HepG2 (cell line): ENCODE data around the gene ESF1. TPM values are rescaled to one million over a fixed set of nuclear protein-coding genes. Genes with fewer than 3 reads are reported as not detected.

ENCODE experiments used
- ATAC-seq: fragments of 200-7000 bp; cut with Tn5 transposase; 3 replicates; pipeline ENCODE4 v1.9.1; 2020; ENCODE audit warnings: mild to moderate bottlenecking, moderate library complexity
- BruUV-seq: library from RNA; stranded (reverse); fragments of 400-500 nt; replicated peaks from 2 replicates; lab custom pipeline; 2021; lab: Mats Ljungman, UMichigan
- CTCF ChIA-PET: fragments of 300-600 bp; formaldehyde crosslinking; extraction: SDS; loops from one replicate; lab custom pipeline; 2021; ENCODE audit warnings: low total read pairs, inconsistent platforms, low intra/inter-chr PET ratio; lab: Yijun Ruan, JAX
- POLR2A ChIA-PET: fragments of 350-600 bp; sonication (Branson Sonifier 250); formaldehyde crosslinking; loops from one replicate; lab custom pipeline; 2020; ENCODE audit warnings: antibody characterized with exemption, inconsistent platforms; lab: Yijun Ruan, JAX
- DNase-seq: peaks from one replicate; pipeline ENCODE4 v3.0.0-alpha.2; 2015; ENCODE audit warnings: low spot score
- FAIRE-seq: peaks from 3 replicates; lab custom pipeline; 2011; peaks lifted over from hg19 to GRCh38; lab: Jason Lieb, UNC
- H2AFZ ChIP-seq: one replicate; pipeline ENCODE4 v1.6.1; 2011; ENCODE audit warnings: low read length, inconsistent platforms
- H3K27ac ChIP-seq: fragments of 300-600 bp; 3 replicates; pipeline ENCODE4 v1.8.0; 2011; ENCODE audit warnings: mixed run types, mild to moderate bottlenecking, mixed read lengths, low read length, inconsistent platforms; ENCODE audit not compliant: insufficient read depth; ENCODE audit errors: extremely low read length
- H3K27me3 ChIP-seq, 2 experiments: fragments of 200-600 bp in 1 of 2; 2 replicates in 1 of 2; 3 replicates in 1 of 2; pipeline versions ENCODE4 v1.6.0 to v1.8.0; 2011; ENCODE audit warnings: low read length in 2 of 2, mild to moderate bottlenecking in 2 of 2, moderate library complexity in 2 of 2, inconsistent platforms in 1 of 2; ENCODE audit not compliant: insufficient read depth in 2 of 2, control insufficient read depth in 1 of 2
- H3K36me3 ChIP-seq, 2 experiments: fragments of 200-600 bp in 1 of 2; replicated peaks in 1 of 2; 2 replicates in 1 of 2; 3 replicates in 1 of 2; pipeline versions ENCODE4 v1.5.1 to v1.8.0; 2011; ENCODE audit warnings: low read length in 2 of 2, inconsistent platforms in 1 of 2; ENCODE audit not compliant: insufficient read depth in 2 of 2, control insufficient read depth in 1 of 2
- H3K4me1 ChIP-seq: 2 replicates; pipeline ENCODE4 v1.5.1; 2012; ENCODE audit warnings: low read length, inconsistent platforms; ENCODE audit not compliant: insufficient read depth
- H3K4me2 ChIP-seq: 2 replicates; pipeline ENCODE4 v1.6.0; 2011; ENCODE audit warnings: low read depth, low read length, inconsistent platforms
- H3K4me3 ChIP-seq, 3 experiments: fragments of 200-600 bp in 1 of 3; sonication (generic), shearing (Covaris generic) in 1 of 3; replicated peaks in 1 of 3; 2 replicates each; pipeline ENCODE4 v1.5.1; 2011 to 2016; ENCODE audit warnings: low read length in 3 of 3, inconsistent platforms in 2 of 3, low read depth in 2 of 3, mild to moderate bottlenecking in 2 of 3, control low read depth in 1 of 3, mixed read lengths in 1 of 3; ENCODE audit not compliant: insufficient read depth in 1 of 3
- H3K79me2 ChIP-seq: one replicate; pipeline ENCODE4 v1.6.1; 2011; ENCODE audit warnings: low read length, inconsistent platforms; ENCODE audit not compliant: insufficient read depth
- H3K9ac ChIP-seq: 2 replicates; pipeline ENCODE4 v1.6.0; 2011; ENCODE audit warnings: mild to moderate bottlenecking, low read depth, low read length, inconsistent platforms; ENCODE audit not compliant: insufficient read depth
- H3K9me3 ChIP-seq: 2 replicates; pipeline ENCODE4 v1.5.1; 2012; ENCODE audit warnings: mild to moderate bottlenecking, low read length
- H4K20me1 ChIP-seq: 2 replicates; pipeline ENCODE4 v1.6.0; 2011; ENCODE audit warnings: inconsistent platforms, mild to moderate bottlenecking, low read length, moderate library complexity; ENCODE audit not compliant: insufficient read depth
- ATF7 ChIP-seq, 2 experiments: fragments of 450-650 bp in 1 of 2; sonication (generic) in 1 of 2; formaldehyde crosslinking in 1 of 2; IDR thresholded peaks; 2 replicates each; pipeline versions ENCODE4 v1.4.0 to v1.6.1; 2016 to 2020; ENCODE audit warnings: antibody characterized with exemption in 1 of 2, mild to moderate bottlenecking in 1 of 2, missing genetic modification reagents in 1 of 2
- CEBPB ChIP-seq: IDR thresholded peaks from 2 replicates; pipeline ENCODE4 v1.6.1; 2011; ENCODE audit warnings: low read depth, low read length, improper control_type of control experiment, borderline replicate concordance
- FOXP1 ChIP-seq, 2 experiments: fragments of 450-650 bp in 1 of 2; IDR thresholded peaks; 2 replicates each; pipeline ENCODE4 v1.6.1; 2017 to 2018; ENCODE audit warnings: antibody characterized with exemption in 1 of 2
- MXI1 ChIP-seq: IDR thresholded peaks from 3 replicates; pipeline ENCODE4 v1.6.1; 2012; ENCODE audit warnings: low read depth, low read length, inconsistent platforms, borderline replicate concordance
- PCBP2 ChIP-seq: fragments of 200-400 bp; formaldehyde crosslinking; optimal IDR thresholded peaks from 2 replicates; pipeline ENCODE3; 2018; ENCODE audit warnings: low read length, low read depth; ENCODE audit not compliant: poor library complexity, severe bottlenecking
- ZNF430 ChIP-seq: sonication (generic); formaldehyde crosslinking; IDR thresholded peaks from 2 replicates; pipeline ENCODE4 v1.9.0; 2021; ENCODE audit warnings: mild to moderate bottlenecking, missing genetic modification reagents
- ZNF589 ChIP-seq: sonication (generic); formaldehyde crosslinking; conservative IDR thresholded peaks from 2 replicates; pipeline ENCODE4 v1.8.0; 2022; ENCODE audit warnings: mild to moderate bottlenecking, moderate library complexity, missing genetic modification reagents
- WGBS: methylation state at CpG from one replicate; pipeline ENCODE4 v1.1.6; 2017; ENCODE audit warnings: low lambda C conversion rate; 5-methylcytosine and 5-hydroxymethylcytosine counted together
- in situ Hi-C: cut with HindIII; loops from 2 replicates; pipeline ENCODE4 v1.10.0; 2017; ENCODE audit warnings: low pct_unique_long_range_greater_than_20kb; ENCODE audit not compliant: extremely low pct_ligation_motif_present
- intact Hi-C: fragments of 100-400 bp; cut with micrococcal nuclease; formaldehyde crosslinking; loops from one replicate; pipeline ENCODE4 v1.10.0; 2022; ENCODE audit not compliant: unreplicated experiment
- polyA plus RNA-seq, 8 experiments: library from polyadenylated mRNA; depleted of rRNA in 3 of 8; stranded (reverse) in 7 of 8; unstranded in 1 of 8; fragments of >200 nt; fragmentation: Illumina TruSeq in 4 of 8; extraction: Trizol in 4 of 8; gene quantifications; 2 replicates each; pipeline versions ENCODE4 v1.2.1 to v1.2.3, GENCODE V29; 2011 to 2016; ENCODE audit warnings: low read depth in 4 of 8, missing spikeins in 1 of 8, mixed read lengths in 1 of 8; ENCODE audit not compliant: insufficient read depth in 1 of 8
- total RNA-seq, 5 experiments: library from RNA; depleted of rRNA; stranded (reverse); fragments of >200 nt; fragmentation: Illumina TruSeq; extraction: Trizol; gene quantifications; 2 replicates each; pipeline ENCODE4 v1.2.3, GENCODE V29; 2016; ENCODE audit warnings: low read depth in 1 of 5
- TF ChIP-seq, protein P1 (sequence below): sonication (generic); formaldehyde crosslinking; IDR thresholded peaks from 2 replicates; pipeline ENCODE4 v1.4.0; 2020; ENCODE audit warnings: mild to moderate bottlenecking, missing genetic modification reagents
- TF ChIP-seq, protein P2 (sequence below): sonication (generic); formaldehyde crosslinking; IDR thresholded peaks from 2 replicates; pipeline ENCODE4 v1.9.0; 2021; ENCODE audit warnings: missing genetic modification reagents, mild to moderate bottlenecking, borderline replicate concordance
- TF ChIP-seq, protein P3 (sequence below): IDR thresholded peaks from 2 replicates; pipeline ENCODE4 v1.6.1; 2016; ENCODE audit warnings: mild to moderate bottlenecking
- TF ChIP-seq, protein P4 (sequence below): fragments of 450-650 bp; IDR thresholded peaks from 2 replicates; pipeline ENCODE4 v1.6.1; 2017

ESF1 gene
- total and polyA plus RNA-seq, 2 of the 13 experiments (the other 11 are each of a cell fraction or from before 2014, with no cell fraction given): 7.3 to 66.9 TPM

DNA sequence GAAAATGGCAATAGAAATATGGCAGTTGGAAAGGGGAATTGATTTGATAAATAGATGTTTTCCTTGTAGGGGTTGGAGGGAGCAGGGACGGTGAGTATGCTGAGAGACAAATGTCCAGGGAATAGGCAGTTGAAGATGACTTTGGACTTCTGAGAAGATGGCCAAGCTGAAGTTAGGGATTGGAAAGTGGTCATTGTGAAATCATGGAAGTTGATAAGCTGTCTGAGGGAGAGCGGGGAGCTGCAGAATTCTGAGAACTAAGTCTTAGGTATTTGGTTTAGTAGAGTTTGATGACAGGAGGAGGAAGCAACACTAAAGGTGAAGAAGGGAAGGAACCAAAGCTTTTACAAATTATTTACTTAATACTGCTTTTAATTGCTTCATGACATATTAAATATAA lies 15.3 kb upstream of the ESF1 start (continued):
- TF ChIP-seq CEBPB (peak; percentile 52; the same call in 1 of the 2 replicates), MXI1 (no peak)
- TF ChIP-seq, protein P1, sequence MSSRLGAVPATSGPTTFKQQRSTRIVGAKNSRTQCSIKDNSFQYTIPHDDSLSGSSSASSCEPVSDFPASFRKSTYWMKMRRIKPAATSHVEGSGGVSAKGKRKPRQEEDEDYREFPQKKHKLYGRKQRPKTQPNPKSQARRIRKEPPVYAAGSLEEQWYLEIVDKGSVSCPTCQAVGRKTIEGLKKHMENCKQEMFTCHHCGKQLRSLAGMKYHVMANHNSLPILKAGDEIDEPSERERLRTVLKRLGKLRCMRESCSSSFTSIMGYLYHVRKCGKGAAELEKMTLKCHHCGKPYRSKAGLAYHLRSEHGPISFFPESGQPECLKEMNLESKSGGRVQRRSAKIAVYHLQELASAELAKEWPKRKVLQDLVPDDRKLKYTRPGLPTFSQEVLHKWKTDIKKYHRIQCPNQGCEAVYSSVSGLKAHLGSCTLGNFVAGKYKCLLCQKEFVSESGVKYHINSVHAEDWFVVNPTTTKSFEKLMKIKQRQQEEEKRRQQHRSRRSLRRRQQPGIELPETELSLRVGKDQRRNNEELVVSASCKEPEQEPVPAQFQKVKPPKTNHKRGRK (CRISPR knock-in tag): no peak
- TF ChIP-seq, protein P2, sequence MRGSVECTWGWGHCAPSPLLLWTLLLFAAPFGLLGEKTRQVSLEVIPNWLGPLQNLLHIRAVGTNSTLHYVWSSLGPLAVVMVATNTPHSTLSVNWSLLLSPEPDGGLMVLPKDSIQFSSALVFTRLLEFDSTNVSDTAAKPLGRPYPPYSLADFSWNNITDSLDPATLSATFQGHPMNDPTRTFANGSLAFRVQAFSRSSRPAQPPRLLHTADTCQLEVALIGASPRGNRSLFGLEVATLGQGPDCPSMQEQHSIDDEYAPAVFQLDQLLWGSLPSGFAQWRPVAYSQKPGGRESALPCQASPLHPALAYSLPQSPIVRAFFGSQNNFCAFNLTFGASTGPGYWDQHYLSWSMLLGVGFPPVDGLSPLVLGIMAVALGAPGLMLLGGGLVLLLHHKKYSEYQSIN (CRISPR knock-in tag): no peak
- TF ChIP-seq, protein P3, sequence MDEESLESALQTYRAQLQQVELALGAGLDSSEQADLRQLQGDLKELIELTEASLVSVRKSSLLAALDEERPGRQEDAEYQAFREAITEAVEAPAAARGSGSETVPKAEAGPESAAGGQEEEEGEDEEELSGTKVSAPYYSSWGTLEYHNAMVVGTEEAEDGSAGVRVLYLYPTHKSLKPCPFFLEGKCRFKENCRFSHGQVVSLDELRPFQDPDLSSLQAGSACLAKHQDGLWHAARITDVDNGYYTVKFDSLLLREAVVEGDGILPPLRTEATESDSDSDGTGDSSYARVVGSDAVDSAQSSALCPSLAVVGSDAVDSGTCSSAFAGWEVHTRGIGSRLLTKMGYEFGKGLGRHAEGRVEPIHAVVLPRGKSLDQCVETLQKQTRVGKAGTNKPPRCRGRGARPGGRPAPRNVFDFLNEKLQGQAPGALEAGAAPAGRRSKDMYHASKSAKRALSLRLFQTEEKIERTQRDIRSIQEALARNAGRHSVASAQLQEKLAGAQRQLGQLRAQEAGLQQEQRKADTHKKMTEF (CRISPR knock-in tag): no peak

DNA sequence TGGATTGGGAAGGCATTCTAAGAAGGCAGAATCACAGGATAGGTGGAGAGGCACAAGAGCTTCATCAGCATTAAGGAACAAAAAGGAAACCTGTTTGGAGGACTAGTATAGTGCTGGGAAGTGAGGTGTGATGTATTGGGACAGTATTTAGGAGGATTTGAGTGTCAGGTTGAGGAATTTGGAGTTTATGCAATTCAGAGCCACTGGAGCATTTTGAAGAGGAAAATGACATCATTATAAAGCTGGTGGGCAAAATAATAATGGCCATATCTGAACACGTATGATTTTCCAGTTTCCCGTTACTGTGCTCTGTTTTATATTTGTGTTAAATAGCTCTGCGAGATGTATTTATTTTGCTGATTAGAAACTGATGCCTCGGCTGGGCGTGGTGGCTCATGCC lies 14.3 kb upstream of the ESF1 start:
- H3K79me2 ChIP-seq: no peaks in the 10 kb centered on the region
- DNase-seq (no peak), FAIRE-seq (no peak), ATAC-seq (no peak)
- WGBS: 98% methylated on average over 5 of the region's 5 CpGs
- H4K20me1 ChIP-seq: no peaks in the 10 kb centered on the region
- H3K4me1 ChIP-seq: peaks cover 26% of the 10 kb centered on the region
- CTCF ChIA-PET: no interaction called here
- POLR2A ChIA-PET: no interaction called here
- BruUV-seq: no TSS peak
- H3K9me3 ChIP-seq: no peaks in the 10 kb centered on the region
- intact Hi-C loops (no loop called here), in situ Hi-C loops (no loop called here)
- H3K9ac ChIP-seq: no peak overlapping the region
- H3K27me3 ChIP-seq: no peaks in the 10 kb centered on the region
- H2AFZ ChIP-seq: no peak overlapping the region
- peaks cover 34 to 88% of the 10 kb centered on the region in 2 experiments for H3K36me3 ChIP-seq
- H3K4me2 ChIP-seq: no peak overlapping the region
- no peak overlapping the region for H3K4me3 ChIP-seq
- no peak for TF ChIP-seq ZNF430 (CRISPR knock-in tag)
- TF ChIP-seq PCBP2: no peak
- TF ChIP-seq, protein P4, sequence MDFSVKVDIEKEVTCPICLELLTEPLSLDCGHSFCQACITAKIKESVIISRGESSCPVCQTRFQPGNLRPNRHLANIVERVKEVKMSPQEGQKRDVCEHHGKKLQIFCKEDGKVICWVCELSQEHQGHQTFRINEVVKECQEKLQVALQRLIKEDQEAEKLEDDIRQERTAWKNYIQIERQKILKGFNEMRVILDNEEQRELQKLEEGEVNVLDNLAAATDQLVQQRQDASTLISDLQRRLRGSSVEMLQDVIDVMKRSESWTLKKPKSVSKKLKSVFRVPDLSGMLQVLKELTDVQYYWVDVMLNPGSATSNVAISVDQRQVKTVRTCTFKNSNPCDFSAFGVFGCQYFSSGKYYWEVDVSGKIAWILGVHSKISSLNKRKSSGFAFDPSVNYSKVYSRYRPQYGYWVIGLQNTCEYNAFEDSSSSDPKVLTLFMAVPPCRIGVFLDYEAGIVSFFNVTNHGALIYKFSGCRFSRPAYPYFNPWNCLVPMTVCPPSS: no peak
- peak; percentile 92 for TF ChIP-seq ATF7 (IDR thresholded peaks at IDR 0.05)
- TF ChIP-seq ATF7 (CRISPR knock-in tag; IDR thresholded peaks at IDR 0.05): no peak
- TF ChIP-seq FOXP1 (IDR thresholded peaks at IDR 0.05): no peak
- no peak for TF ChIP-seq FOXP1 (CRISPR knock-in tag; IDR thresholded peaks at IDR 0.05)
- TF ChIP-seq ZNF589 (CRISPR knock-in tag): no peak
- no peak overlapping the region for H3K27ac ChIP-seq
